ENCODE measurements around the gene APOL1.
A peak's percentile ranks its signal among the peaks of the same experiment; 100 is the strongest.
"Not testable (repeated sequence)": the region's sequence is repeated elsewhere in the genome, so short reads cannot be mapped to it uniquely, and the experiment has no call there.

The APOL1 gene

GRCh38 chr22:36225333-36225922 is 27.5 kb upstream of the APOL1 start:
- DNase-seq (ENCODE audit: low read depth): no peak

- no peak for DNase-seq (ENCODE audit: low read depth)
These were observed 26.7 kb upstream of the APOL1 start for GRCh38 chr22:36226189-36226588.

- no peak for DNase-seq (ENCODE audit: low read depth)
These were observed 25.5 kb upstream of the APOL1 start for GRCh38 chr22:36227396-36227795.

- DNase-seq (ENCODE audit: low read depth): no peak
These were observed 25.1 kb upstream of the APOL1 start for GRCh38 chr22:36227806-36228205.

DNA sequence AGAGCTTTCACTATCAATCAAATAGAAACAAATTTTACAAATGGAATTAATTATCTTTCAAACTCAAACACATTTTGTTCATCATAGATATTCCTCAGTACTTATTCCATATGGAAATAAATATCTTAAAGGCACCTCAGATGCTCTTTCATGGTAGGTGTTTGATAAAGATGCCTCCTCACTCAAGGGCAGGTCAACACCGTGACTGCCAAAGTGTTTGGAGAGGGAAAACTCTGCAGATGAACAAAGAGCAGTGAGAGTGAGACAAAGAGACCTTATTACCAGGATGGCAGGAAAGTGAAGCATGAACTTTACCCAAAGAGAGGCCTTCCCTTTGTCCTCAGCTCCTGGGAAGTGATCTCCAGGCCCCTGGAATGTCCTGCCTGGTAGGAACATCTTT is 24.6 kb upstream of the APOL1 start:
- not testable (repeated sequence) for DNase-seq (ENCODE audit: low read depth)

DNA sequence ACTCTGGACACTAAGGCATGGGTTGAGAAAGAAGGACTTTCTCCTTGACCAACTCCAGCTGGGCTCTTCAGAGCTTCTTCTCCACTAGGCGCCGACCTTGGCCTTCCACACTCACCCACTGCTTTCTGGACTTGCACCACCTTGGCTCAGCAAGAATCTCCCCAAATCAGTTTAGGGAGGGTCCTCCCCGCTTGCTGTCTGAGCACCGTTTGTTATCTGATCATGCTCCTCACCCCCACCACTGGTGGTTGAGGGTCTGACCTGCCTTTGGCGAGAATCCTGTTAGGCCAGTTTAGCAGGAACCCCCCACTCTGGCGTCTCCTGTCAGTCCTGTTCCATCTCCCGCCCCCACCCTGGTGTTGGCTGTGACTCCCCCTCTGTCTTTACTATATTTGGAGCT is 24.0 kb upstream of the APOL1 start:
- DNase-seq (ENCODE audit: low read depth): no peak

DNA sequence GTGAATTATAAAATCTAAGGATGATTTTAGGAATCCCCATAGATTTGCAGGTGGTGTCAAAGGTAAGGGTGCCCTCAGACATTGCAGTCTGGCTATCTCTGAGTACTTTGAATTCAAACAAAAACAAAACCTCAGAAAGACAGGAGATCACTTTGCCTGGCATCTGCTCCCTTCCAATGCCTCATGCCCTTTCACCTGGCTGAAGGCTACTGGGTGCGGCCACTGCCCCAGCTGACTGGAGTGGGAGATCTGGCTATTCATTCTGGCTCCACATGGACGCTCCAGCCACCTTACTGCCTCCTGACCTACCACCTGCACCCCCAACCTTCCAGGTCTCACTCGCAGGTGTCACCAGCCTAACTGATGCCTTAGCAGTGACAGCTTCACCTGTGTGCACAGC is 23.3 kb upstream of the APOL1 start:
- not testable (repeated sequence) for DNase-seq (ENCODE audit: low read depth)

GRCh38 chr22:36231051-36231450 is 21.9 kb upstream of the APOL1 start:
- not testable (repeated sequence) for DNase-seq (ENCODE audit: low read depth)

DNA sequence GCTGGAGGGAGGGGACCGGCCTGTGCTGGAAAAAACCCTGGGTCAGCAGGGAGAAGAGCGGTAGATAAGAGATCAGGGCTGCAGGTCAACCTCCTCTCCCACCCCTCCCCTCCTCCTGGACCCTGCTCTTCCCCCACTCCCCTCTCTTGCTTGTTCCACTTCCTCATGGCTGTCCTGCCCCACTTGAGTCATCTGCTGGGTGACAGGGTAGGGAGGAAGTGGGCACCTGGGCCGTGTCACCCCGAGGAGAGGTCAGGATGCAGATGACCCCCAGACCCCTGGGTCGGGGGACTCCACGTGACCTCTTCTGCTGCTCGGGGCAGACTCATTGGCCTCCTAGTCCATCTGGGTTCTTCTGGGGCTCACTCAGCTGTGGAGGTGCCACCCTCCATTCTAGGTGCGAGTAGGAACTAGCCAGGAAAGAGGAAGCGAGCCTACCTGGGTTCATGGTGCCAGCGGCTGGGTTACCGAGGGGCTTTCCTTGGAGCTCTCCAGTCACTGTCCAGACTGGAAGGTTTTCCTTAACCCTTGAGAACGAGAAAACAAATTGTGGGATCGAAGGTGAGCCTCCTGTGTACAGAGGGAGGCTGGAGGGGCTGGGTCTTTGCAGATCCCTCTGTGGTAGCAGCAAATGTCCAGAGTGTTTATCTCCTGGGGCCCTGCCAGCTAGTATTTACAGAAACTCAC is 20.1 kb upstream of the APOL1 start:
- DNase-seq (ENCODE audit: low read depth): no peak

- DNase-seq (ENCODE audit: low read depth): no peak
These were observed 19.1 kb upstream of the APOL1 start for GRCh38 chr22:36233796-36234195.

GRCh38 chr22:36234213-36234612 is 18.7 kb upstream of the APOL1 start:
- no peak for DNase-seq (ENCODE audit: low read depth)

DNA sequence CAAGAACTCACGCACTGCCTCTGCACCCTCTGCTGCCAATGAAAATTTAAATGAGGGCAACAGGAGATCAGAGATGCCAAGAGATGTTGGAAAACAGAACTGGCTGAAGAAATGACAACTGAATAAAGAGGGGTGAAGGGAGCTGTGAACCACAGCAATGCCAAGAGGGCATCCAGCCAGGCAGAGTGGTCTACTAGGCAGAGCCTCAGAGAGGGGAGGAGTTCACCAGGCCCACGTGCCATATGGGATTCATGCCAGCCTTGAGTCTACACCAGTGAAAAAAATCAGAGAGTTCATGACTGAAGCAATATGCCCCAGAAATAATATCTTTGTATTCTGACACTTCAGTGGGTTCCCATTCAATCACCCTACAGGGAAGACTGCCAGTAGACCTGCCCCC is 18.0 kb upstream of the APOL1 start:
- no peak for DNase-seq (ENCODE audit: low read depth)

- DNase-seq (ENCODE audit: low read depth): no peak
These were observed 17.3 kb upstream of the APOL1 start for GRCh38 chr22:36235585-36235984.

GRCh38 chr22:36236388-36237319 is 16.3 kb upstream of the APOL1 start:
- DNase-seq (ENCODE audit: low read depth): no peak

DNA sequence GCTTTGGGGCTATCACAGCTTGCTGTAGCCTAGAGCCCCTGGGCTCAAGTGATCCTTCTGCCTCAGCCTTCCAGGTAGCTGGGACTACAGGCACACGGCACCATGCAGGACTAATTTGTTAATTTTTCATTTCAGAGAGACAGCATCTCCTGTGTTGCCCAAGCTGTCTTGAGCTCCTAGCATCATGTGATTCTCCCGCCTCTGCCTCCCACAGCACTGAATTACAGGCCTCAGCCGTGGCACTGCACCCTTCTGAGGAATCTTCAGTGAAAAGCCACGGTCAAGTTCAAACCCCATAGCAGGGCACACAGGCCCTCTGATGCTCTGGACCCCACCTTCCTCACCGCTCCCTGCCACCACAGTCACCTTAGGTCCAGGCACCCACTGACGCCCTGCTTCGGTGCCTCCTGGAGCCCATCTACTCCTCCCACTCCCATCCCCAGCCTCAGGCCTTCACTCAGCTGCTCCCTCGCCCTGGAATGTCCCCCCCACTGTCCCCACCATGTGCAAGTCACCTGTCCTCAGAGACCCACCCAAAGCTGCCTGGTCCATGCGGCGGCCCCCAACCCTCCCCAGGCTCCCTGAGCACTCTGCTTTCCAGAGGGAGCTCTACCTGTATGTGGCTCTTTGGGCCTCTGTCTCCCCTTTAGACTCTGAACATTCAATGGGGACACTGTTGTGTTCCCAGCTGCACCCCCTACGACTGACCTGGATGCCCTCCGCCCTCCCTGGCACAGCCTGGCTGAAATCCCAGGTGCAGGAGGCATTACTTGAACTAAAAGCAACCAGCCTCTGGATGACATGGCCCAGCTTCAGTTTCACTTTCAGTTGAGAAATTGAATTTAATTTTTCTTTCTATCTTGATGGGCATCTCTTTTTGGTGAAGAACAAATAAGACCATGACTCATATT is 15.2 kb upstream of the APOL1 start:
- no peak for DNase-seq (ENCODE audit: low read depth)

- DNase-seq (ENCODE audit: low read depth): no peak
These were observed 14.4 kb upstream of the APOL1 start for GRCh38 chr22:36238373-36239149.

- no peak for DNase-seq (ENCODE audit: low read depth)
These were observed 13.9 kb upstream of the APOL1 start for GRCh38 chr22:36239150-36239400.

GRCh38 chr22:36239401-36240171 is 13.3 kb upstream of the APOL1 start, which contains the start of gene APOL2:
Gene APOL2 (minus strand): TSS chr22:36239527. CDS start chr22:36233162, 6,365 bp downstream.
- DNase-seq (ENCODE audit: low read depth): peak; percentile 71

DNA sequence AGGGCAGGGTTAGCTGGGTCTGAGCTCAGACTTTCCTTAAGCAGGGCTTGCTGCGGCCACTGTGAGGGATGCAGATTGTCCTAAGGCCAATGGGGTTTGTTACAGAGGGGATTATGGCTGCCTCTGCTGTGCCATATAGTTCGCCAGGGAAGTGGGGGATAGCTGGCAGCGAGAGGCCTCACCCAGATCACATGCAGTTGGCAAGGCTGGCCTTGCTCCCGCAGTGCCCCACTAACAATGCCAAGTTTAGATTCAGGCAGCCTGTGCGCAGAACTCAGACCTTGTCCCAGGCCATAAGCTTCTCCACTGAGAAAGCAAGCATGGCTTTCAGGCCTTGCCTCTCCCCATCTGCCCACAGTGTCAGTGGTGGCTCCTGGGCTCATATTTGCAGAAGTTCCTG is 8.9 kb upstream of the APOL1 start:
- no peak for DNase-seq (ENCODE audit: low read depth)
